Stimulated activated CD4-positive, alpha-beta T cell treated with anti-CD3 and anti-CD28 coated beads, Interleukin-15, amount 100 ng/mL, for 48 hours (primary cell): ENCODE measurements around the gene PPP2R1B.
A peak's percentile ranks its signal among the peaks of the same experiment; 100 is the strongest.
"Not testable (repeated sequence)": the region's sequence is repeated elsewhere in the genome, so short reads cannot be mapped to it uniquely, and the experiment has no call there.

Experiments used
- DNase-seq, 2 donors: peaks; one replicate each; pipeline ENCODE4 v3.0.0-alpha.2; 2020; ENCODE audit warnings: low read depth in 2 of 2

The PPP2R1B gene

DNA sequence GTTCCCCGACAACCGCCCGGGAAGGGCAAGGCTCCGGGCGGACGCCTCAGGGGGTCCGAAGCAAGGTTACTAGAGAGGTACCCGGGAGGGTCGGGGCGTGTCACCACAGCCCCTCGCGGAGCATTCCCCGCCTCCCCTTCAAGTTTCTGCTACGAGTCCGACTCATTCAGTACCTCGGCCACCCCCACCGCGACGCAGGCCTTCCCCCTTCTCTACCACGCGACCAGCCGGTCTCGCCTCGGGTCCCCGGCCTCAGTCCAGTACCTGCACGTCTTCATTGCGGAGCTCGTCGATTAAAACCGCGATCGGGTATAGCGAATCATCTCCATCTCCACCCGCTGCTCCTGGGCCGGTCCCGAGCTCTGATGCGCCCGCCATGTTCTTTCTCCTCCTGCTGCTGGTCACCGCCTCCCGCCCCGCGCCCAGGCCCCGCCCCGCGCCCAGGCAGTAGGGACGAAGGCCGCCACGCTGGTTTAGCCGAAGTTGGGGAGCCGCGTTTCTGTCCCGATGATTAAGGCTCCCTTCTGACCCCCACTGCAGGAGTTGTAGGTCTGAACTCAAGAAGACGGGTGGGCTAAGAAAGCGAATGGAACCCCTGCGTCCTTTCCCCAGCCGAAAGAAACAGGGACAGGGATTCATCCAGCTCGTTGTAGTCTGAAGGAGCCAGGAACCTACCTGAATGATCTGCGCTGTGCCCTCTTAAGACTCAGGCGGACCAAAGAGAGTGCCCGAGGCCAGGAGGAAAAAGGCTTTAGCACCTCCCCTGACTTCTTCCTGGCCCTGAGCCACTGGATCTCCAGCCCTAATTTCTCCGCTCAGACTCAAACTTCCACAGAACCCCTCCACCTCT lies at the start of gene PPP2R1B:
Gene PPP2R1B, minus strand, starts transcription at position 406 of the 850 bp plus-strand sequence. Its CDS starts 28 bp downstream, at position 378.
- DNase-seq: peak; percentile 48 to 57

DNA sequence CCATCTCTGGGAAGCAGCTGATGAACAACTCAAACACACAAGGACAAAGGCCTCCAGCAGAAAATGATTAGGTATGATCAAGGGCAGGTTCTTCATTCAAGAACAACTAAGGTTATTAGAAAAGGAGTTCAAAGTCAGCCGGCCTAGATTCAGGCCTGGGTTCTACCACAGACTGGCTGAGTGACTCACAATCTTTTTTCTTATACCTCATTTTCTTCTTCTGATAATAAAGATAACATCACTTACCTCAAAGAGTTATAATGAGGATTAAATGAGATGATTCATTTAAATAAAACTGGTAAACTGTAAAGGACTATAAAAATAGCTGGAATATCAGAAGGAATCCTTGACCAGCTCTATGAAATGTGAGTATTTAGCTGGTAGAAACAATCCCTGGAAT lies 49.3 kb upstream of the PPP2R1B start:
- DNase-seq: no peak

DNA sequence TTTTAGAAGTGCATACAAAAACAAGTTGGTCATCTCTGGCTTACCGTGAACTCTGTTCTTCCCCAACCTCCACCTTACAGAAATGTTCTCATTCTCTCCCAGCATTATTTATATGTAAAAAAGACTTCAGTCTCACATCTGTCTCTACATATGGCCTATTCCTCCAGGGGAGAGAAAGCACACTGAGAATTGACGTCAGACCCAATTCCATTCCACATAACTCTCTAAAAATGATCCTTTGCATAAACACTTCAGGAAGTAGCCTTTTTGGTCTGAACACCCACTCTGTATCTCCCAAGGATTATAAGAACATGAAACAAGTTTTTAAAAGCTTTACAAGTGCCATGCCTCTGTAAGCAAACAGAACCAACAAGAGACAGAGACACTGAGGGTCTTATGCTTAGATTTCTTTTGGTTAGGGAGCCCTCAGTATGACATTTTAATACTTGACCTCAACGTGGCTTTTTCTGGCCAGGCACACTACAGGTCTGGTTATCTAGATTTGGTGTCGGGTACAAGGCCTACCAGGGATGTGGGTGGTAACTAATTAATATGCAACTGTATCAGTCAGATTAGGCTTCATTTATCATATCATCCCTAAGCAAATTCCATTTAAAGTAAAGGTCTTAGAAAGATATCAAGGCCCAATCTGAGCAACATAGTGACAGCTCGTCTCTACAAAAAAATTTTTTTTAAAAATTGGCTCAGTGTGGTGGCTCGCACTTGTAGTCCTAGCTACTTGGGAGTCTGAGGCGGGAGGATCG lies 48.5 kb upstream of the PPP2R1B start:
- no peak for DNase-seq

DNA sequence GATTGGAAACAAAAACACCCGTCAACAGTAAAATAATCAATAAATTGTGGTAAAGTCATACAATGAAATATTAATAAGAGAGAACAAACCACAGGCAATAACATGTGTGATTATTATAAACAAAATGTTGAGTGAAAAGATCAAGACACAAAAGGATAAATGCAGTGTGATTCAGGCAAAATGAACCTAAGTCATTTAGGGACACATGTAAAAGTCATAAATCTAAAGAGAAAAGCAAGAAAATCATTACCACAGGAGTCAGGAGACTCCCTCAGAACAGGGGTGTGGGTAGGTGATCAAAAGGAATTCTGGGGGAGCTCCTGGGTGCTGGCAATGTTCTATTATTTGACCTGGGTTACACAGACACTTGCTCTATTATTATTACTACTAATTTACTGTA lies 47.9 kb upstream of the PPP2R1B start:
- no peak for DNase-seq

DNA sequence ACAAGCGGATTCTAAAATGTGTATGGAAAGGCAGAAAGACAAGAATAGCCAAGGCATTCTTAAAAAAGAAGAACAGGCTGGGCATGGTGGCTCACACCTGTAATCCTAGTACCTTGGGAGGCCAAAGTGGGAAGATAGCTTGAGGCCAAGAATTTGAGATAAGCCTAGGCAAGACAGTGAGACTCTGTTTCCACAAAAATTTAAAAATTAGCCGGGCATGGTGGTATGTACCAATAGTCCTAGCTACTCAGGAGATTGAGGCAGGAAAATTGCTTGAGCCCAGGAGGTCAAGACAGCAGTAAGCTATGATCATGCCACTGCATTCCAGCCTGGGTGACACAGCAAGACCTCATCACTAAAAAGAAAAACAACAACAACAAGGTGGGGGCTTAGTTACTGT lies 46.0 kb upstream of the PPP2R1B start:
- no peak for DNase-seq

DNA sequence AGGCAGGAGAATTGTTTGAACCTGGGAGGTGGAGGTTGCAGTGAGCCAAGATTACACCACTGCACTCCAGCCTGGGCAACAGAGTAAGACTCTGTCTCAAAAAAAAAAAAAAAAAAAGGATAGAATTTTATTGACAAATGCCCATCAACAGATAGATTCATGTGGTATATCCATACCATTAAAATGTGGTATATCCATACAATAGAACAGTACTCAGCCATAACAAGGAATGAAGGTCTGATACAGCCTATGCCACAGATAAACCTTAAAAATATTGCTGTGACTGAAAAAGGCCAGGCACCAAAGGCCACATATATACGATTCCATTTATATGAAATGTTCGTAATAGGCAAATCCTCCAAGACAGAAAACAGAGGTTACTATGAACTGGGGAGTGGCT lies 45.3 kb upstream of the PPP2R1B start:
- DNase-seq: no peak

DNA sequence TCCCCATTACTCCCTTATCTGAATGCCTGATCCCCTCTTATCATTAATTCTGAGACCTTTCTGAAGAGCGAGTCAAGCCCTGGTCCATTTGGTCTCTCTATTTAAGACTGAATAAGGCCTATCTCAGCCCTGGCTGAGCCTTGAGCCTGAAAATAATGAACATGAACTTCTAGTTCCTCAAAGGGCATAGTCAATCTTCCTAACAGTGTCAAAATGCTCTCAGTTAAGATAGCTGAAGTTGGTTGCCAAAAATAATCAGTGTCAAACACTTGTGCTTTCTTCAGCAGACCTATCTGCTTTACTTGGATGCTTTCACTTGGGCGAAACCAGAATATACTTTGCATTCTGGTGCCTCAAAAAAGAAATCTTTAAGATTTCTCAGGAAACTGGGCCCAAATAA lies 42.6 kb upstream of the PPP2R1B start:
- no peak for DNase-seq

DNA sequence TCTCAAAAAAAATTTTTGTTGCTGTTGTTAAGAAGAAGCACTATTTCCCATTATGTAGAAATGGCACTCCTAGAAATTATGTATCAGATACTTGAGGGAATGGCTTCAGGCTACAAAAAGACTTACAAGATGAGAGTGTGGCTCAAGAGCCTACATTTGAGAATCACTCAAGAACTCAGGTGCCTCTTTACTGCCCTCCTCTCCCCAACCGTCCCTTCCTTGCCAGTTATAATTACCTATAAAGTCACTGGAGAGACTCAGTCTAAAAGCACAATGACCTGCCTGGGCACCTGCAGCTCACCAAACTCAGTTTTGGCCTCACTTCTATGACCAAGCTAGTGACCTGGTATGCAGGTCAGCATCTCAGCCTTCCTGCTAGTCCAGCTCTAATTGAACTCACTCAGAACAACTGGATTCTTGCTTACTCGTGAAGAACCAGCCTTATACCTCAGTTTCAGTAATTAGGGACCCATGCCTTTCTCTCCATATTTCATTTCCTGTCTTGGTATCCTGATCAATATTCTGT lies 41.9 kb upstream of the PPP2R1B start:
- no peak for DNase-seq

DNA sequence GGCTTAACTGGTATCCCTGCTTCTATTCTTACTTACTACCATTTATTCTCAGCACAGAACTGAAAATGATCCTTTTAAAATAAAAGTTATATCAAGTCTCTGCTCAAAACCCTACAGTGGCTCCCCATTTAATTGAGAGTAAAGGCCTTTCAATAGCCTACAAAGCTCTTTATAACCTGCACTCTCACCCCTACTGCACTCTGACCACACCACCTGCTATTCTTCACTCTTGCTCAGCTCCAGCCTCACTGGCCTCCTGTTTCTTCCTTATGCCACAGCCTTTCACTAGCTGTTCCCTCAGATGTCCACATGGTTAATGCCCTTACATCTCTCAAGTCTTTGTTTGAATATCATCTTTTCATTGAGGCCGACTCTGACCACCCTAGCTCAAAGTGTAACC lies 40.9 kb upstream of the PPP2R1B start:
- no peak for DNase-seq

DNA sequence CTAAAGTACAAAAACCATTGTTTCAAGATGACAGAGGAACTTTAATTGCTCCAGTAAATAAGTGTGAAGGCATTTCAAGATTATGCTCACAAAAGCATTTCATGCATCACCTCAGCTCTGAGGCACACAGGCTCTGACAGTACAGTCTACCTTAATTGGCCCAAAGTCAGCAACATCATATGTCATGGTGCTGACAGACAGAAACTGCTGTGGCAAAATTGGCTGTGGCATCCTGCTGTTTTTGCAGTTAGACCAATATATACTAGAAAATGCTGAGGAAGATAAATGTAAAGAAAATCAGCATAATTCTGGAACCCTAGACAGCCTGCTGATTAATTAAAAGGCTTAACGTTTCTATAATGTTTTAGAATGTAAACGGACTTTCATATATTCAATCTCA lies 34.9 kb upstream of the PPP2R1B start:
- no peak for DNase-seq

DNA sequence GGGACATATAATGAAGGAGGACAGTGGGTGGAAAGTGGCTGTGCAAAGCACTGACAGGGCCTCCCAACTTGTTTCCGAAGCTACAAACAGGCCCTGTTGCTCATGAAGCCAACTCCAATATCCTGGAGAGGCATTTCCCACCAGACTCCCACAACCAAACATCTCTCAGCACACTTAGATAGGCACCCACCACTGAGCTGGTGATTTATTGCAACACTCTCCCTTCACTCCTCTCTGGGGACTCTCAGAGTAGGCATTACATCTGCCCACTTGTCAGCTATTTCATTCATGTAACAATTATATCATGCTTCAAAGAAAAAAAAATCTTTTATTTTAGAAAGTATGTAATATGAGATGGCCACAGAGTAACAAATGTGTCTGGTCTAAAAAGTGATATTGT lies 32.1 kb upstream of the PPP2R1B start:
- DNase-seq: no peak

DNA sequence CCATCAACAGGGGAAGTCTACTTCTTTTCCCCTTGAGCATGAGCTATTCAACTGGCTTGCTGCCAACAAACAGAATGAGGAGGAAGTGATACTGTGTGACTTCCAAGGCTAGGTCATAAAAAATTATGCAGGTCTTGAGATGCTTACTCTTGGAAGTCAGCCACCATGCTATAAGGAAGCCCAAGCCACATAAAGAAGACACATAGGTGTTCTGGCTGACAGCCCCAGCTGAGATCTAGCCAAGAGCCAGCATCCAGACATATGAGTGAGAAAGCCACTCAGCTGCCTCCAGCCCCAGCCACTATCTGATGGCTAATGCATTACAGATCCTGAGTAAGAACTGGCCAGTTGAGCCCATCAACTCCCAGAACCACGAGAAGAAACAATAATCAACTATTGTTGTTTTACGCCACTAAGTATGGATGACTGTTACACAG lies 31.0 kb upstream of the PPP2R1B start:
- DNase-seq: no peak

DNA sequence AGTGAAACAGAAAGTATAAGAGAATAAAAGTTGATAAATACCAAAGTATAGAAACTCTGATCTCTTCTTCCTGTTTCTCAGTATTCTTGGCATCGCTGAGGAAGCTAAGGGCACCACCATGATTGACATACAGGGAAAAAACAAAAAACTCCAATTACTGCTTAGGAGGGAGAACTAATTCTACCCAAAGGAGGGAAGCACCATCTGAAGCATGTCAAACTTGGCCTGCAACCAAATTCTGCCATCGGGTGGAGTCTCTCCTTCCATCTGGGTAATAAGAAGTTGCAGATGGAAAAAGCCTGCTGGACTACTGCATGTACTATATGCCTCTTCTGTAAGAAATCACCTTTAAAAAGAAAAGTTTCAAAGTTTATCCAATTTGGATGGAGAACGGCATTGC lies 30.5 kb upstream of the PPP2R1B start:
- no peak for DNase-seq

DNA sequence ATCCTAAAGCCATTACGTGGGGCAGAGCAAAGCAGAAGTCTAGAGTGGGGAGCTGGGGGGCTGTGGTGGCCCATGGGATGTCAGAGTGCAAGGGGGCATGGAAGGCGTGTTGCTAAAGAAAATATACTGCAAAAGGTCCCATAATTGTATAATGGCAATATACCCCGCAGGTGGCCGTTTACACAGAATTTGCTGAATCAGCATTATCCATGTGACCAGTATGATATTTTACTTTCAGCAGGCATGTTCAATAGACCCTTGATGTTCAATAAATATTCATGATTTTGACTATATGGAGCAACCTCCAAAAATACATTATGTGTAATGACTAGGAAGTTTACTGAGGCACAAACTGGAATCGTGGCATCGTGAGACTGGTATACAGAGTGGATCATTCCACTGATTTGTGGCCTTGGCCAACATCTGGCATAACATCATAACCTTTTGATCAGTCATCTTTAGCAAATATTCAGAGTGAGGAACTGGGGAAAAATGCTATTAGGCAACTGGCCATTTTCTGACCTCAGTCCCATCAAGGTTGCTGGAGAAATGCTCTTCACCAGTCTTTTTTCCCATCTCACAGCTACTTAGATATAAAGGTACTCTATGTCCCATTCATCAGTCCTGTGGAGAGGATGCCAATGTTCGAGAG lies 29.3 kb upstream of the PPP2R1B start:
- DNase-seq: no peak

DNA sequence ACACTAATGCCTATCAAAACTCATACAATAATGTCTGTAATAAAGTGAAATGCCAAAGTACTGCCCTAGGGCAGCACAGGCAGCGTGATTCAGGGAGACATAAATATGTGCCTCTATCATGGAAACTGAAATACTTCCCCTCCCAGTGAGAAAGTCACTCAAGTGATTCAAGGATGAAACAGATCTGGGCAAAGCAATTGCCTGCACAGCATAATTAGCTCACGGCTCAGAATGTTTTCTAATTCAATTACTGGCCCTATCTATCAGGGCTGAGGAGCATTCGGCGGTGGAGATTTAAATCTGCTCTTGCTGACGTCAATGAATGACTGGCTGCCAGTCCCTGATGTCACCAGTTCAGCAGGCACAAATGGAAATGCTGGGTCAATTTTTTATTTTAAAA lies 27.7 kb upstream of the PPP2R1B start:
- no peak for DNase-seq

DNA sequence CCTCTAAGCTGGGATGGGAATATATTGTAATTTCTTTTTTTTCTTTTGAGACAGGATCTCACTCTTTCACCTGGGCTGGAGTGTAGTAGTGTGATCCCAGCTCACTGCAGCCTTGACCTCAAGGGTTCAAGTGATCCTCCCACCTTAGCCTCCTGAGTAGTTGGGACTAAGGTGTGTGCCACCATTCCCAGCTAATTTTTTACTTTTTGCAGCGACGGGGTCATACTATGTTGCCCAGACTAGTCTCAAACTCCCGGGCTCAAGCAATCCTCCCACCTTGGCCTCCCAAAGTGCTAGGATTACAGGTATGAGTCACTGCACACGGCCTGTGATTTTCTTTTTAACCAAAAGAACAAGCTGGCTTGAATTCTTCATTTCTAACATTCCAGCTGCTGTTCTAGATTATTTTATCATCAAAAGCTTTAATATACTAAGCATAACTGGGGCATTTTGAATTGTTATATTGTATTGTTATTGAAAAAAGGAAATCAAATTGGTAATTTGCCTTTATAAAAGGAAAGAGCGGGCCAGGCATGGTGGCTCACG lies 26.8 kb upstream of the PPP2R1B start:
- no peak for DNase-seq

DNA sequence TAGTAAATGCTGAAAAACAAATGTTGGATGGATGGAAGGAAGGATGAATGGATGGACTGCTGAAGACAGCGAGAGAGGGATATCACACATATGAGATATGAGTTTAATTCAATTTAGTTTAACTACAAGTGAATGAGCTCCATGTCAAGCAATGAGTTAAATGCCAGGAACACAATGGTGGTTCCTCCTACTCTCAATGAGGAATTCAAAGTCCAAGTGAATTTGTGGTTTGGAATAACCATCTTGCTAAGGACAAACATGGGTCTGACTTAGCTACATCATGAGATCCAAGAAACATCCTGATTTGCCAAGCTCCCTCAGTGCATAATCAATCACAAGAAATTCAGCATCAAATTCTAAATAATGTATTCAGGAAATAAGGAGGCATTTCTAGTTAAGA lies 26.1 kb upstream of the PPP2R1B start:
- DNase-seq: no peak

DNA sequence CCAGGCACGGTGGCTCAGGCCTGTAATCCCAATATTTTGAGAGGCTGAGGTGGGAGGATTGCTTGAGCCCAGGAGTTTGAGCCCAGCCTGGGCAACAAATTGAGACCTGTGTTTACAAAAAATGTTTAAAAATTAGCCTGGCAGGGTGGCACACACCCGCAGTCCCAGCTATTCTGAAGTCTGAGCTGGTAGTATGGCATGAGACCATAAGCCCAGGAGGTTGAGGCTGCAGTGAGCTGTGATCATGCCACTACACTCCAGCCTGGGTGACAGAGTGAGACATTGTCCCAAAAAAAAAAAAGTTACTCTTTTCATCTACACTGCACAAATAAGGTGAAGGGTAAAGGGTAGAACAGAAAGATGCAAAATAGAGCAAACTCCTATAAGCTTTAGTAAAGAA lies 22.3 kb upstream of the PPP2R1B start:
- DNase-seq: no peak

DNA sequence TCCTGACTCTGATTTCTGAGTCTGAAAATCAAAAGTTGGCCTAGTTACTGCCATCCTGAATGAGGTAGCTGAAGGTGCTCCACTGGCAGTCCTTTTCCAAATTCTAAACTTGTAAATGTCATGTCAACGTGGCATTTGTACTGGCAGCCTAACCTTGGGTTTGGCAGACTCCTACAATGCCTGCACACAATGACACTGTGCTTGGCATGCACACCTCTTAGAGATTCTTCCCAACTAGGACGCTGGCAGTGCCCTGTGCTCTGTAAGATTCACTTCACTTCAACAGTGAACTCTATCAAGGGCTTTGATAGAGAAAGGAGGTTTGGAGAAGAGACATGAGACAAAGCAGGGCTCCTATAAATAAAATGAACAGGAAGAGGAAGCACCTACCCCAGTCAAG lies 21.9 kb upstream of the PPP2R1B start:
- no peak for DNase-seq

DNA sequence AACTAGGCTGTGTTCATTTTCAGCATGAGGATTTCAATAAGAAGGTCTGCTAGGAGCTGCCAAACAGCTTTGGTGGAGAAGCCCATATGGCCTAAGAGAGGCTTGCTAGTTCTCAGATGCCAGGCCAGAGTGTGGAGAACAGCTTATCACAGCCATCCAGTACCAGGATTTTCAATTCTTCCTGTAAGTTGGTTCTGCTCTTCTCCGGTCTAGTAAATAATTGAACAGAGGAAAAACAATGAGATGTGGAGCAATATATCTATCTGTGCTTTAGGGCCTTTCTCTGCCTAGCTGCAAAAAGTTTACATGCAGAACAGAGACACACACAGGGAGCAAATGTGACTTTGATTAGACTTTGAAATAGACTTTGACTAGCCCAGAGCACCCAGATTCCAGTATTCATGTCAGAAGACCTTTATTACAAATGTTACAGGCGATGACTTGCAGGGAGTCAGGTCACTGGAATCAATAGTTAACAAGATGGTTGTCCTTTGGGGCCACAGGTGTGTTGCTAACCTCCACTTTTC lies 19.8 kb upstream of the PPP2R1B start:
- no peak for DNase-seq

DNA sequence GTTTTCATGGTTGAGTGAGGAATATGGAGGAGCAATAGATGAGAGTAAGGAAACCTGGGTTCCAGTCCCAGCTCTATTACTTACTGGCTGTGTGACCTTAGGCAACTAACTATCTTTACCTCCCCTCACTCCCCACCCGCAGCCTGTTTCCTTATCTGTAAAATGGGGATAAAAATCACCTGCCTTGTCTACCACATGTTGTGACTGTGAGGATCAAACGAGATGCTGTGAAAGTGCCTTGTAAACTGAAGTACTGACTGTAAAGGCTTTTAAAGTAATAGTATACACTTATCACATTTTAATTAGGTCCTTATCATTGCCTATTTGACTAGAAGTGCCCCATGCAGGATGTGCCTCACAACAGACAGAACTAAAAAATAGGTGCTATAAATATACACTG lies 18.9 kb upstream of the PPP2R1B start:
- DNase-seq: no peak

DNA sequence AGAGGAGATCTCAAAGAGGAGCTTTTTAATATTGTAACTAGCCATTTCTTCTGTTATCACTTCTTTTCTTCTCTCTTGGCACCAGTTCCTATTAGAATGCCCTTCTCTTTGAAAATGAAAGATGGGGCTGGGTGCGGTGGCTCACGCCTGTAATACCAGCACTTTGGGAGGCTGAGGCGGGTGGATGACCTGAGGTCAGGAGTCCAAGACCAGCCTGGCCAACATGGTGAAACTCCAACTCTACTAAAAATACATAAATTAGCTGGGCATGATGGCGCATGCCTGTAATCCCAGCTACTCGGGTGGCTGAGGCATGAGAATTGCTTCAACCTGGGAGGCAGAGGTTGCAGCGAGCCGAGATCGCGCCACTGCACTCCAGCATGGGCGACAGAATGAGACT lies 18.1 kb upstream of the PPP2R1B start:
- DNase-seq: not testable (repeated sequence)
